Stimulated activated CD4-positive, alpha-beta T cell treated with anti-CD3 and anti-CD28 coated beads, Interleukin-4, amount 100 ng/mL, for 4 hours (primary cell): ENCODE measurements around the gene GALNT13.

Experiments used
- DNase-seq, 2 experiments: peaks; one replicate each; pipeline ENCODE4 v3.0.0-alpha.2; 2020

The GALNT13 gene

GRCh38 chr2:153871231-153872221 is at the start of gene GALNT13:
Gene GALNT13, plus strand, starts transcription at chr2:153871922.
- no peak for DNase-seq

- no peak for DNase-seq
Observed at GRCh38 chr2:153823880-153824279, 47.8 kb upstream of the GALNT13 start.

DNA sequence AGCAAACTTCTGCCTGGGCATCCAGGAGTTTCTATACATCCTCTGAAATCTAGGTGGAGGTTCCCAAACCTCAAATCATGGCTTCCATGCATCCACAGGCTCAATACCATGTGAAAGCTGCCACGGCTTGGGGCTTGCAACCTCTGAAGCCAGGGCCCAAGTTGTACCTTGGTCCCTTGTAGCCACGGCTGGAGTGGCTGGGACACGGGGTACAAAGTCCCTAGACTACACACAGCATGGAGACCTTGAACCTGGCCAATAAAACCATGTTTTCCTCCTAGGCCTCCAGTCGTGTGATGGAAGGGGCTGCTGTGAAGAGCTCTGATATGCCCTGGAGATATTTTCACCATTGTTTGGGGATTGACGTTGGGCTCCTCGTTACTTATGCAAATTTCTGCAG is 43.4 kb upstream of the GALNT13 start:
- no peak for DNase-seq

GRCh38 chr2:153834662-153835061 is 37.1 kb upstream of the GALNT13 start:
- DNase-seq, result no peak

DNA sequence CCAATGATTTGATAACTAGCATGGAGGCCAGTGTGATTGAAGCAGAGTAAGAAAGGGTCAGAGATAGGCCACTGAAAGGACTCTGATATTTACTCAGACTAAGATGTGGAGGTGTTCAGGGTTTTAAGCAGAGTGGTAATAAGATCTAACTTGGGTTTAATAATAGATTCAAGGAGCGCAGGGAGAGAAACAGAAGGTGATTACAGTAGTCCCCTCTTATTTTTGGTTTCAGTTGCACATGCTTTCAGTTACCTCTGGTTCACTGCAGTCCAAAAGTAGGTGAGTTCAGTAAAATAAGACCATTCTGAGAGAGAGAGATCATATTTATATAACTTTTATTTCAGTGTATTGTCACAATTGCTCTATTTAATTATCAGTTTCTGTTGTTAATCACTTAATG is 13.5 kb upstream of the GALNT13 start:
- DNase-seq, result no peak

DNA sequence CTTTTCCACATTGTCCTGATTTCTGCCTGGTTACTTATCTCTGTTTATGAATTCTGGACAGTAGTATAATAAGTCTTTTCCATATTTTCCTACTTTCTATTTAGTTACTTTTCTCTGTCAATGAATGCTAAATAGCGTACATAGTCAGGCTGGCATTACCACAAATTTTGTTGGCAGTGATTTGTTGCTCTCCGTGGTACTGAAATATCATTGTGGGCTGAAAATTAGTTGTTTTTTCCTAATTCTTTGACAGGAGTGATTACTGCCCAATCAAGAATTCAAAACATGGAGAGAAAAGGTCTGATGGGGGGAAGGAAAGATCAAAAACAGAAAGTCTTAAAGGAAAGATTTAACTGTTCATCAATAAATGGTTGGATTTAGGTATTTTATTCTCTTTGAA is 7.7 kb upstream of the GALNT13 start:
- no peak for DNase-seq

GRCh38 chr2:153866595-153866994 is 5.1 kb upstream of the GALNT13 start:
- DNase-seq, result no peak

DNA sequence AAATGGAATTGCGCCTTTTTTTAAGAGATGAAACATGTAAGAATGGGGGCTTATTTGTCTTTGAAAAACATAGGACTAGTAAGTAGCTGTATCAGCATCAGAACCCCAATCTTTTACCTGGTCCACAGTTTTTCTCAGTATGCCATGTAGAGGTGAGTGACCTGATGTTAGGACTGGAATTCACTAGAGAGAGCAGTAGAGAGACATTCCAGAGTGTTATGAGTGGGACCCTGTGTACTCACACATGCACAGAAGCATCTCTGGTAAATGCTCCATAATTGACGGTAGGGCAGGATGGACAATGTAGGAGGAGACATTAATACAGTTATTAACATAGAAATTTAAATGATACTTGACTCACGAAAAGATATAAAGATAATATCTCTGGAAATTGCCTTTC is 1.4 kb upstream of the GALNT13 start:
- DNase-seq, result no peak

GRCh38 chr2:153872311-153873051 is 759 bp downstream of the GALNT13 start:
- DNase-seq, result no peak

GRCh38 chr2:153873052-153874048 is 1.6 kb downstream of the GALNT13 start:
- DNase-seq, result no peak

DNA sequence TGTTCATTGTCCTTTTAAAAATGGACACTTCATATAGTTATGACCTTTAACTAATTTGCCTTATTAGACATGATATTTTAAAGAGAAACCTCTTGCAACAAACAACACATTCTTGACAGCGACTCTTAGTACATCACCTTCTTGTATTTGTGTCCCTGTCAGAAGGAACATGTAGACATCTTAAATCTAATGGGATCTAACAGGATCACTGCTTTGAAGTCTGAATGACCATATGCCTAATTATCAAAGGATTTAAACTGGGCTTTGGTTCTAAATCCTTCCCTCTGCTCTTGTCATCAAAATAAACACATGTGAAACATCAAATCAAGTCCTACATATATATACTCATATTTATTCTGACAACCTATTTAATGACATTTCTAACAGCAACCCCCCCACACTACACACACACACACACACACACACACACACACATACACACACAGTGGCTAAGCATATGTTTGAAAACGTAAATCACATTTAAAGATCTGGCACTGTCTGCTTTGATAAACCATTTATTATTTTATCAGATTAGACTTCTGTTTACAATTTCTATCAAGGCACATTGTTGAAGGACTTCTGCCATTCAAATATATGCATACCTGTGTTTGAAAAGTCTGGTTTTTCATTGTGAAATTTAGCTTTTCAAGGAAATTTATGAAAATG is 4.2 kb downstream of the GALNT13 start:
- DNase-seq, result no peak

DNA sequence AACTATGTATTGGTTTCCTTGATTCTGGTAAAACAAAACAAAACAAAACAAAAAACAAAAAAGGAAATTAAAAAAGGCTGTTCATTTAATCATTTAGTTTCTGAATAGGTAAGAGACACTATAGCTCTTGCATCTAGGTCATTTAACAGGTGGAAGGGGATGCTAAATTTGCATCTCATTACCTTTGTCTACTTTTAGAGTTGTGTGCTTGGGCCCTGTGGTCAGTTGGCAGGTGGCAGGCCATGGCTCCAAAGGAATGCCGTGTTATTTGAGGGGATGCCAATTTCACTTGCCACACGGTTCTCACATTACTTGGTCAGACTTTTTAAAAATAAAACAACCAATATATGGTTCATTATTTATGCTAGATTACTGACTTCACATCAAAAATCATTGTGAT is 9.2 kb downstream of the GALNT13 start:
- no peak for DNase-seq

- DNase-seq, result no peak
Observed at GRCh38 chr2:153886833-153887232, 15.1 kb downstream of the GALNT13 start.

GRCh38 chr2:153890576-153890975 is 18.9 kb downstream of the GALNT13 start:
- no peak for DNase-seq

DNA sequence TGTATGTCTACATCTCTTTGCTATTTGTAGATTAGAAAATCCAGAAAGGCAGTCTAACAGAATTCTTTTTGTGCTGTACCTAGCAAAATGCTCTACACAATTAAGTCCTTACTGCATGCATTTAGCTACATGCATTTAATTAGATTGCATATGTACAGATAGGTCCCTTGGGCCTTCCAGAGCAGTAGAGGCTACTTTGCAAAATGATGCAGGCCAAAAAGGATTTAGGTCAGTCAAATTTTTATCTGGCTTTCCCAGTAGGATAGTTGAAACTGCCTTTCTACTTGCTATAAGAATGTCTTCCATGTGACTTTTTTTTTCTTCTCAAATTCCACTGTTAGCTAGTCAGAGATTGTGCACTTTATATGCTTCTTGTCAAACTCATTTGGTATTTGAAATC is 19.3 kb downstream of the GALNT13 start:
- no peak for DNase-seq

DNA sequence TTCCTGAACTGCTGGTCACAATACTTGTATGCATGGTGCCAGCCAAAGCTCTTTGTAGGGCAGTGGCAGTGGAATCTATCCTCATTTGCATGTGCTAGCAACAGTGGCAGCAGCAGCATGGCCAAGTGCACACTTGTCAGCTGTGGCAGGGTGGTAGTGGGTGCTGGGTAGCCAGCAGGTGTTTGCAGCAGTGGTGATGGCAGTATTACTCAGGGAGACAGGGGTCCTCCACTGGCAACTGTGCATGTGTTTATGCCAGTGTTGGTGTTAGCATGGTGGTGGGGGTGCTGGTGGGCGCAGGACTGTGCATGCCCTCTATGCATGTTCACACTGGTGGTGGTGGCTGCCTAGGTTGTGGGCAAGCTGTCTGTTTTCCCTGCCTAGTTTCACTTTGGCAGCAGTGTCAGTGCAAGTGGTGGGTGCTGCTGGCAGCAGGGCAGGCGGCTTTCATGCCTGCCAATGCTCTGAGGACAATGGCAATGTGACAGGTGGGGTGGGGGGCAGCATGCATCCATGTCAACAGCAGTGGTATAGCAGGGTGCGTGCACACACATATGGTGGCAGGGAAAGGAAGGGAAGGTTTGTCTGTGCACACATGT is 41.2 kb downstream of the GALNT13 start:
- DNase-seq, result no peak

- no peak for DNase-seq
Observed at GRCh38 chr2:153917570-153917969, 45.8 kb downstream of the GALNT13 start.

DNA sequence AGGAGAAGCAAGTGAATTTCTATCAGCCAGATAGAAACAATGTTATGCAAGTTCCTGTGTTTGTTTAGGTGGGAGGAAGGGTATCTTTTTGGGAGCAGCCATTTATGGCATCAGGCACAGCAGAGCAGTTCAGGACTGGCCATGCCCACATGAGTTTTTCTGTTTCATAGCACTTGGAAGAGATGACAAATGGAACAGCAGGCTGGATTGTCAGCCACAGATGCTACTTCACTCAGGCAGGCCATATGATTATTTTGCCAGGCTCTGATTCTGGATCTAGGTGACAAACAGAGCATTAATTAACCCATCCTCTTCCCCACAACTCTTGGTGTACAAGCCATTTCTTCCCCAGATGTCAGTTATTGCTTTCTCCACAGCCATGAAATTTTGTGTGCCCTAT is 63.8 kb downstream of the GALNT13 start:
- DNase-seq, result no peak

GRCh38 chr2:153939124-153939796 is 67.5 kb downstream of the GALNT13 start:
- DNase-seq, result no peak

- DNase-seq, result no peak
Observed at GRCh38 chr2:153940511-153940910, 68.8 kb downstream of the GALNT13 start.

DNA sequence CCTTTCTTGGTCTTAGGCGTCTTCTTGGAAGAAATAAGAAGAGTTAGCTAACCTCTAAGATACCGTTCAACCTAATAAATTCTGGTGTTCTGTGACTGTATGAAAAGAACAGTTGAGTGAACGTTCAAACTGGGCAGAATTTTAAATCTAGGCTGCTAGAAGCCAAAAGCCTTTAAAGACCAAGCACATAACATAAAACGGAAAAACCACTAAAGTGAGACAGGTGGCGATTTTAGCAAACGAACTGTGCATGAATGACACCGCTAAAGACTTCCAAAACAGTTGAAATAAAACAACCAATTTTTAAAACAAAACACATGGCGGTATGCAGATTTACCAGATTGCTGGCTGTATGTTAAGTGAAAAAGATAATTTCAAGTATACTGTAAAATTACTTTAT is 73.1 kb downstream of the GALNT13 start:
- no peak for DNase-seq
